Endothelial cell of umbilical vein (primary cell): ENCODE measurements around the gene DPYD.

Experiments
- CTCF ChIP-seq, 2 donors: IDR thresholded peaks; 1 replicate in 1 of 2; 2 replicates in 1 of 2; pipeline ENCODE4 v1.5.1; 2011; ENCODE audit warnings: low read length in 2 of 2, mild to moderate bottlenecking in 2 of 2, moderate library complexity in 2 of 2, control low read depth in 1 of 2, inconsistent platforms in 1 of 2, low read depth in 1 of 2; ENCODE audit not compliant: insufficient read depth in 1 of 2; ENCODE audit errors: extremely low read depth in 1 of 2
- JUN ChIP-seq: IDR thresholded peaks from 2 replicates; pipeline ENCODE4 v1.6.1; 2011; ENCODE audit warnings: borderline replicate concordance, low read depth; ENCODE audit not compliant: insufficient read length, insufficient read depth
- POLR2A ChIP-seq: IDR thresholded peaks from 2 replicates; pipeline ENCODE4 v1.6.1; 2012; ENCODE audit warnings: low read depth, mild to moderate bottlenecking, control low read depth, low read length
- POLR2AphosphoS5 ChIP-seq: IDR thresholded peaks from 2 replicates; pipeline ENCODE4 v1.6.1; 2012; ENCODE audit warnings: low read depth, mild to moderate bottlenecking, control low read depth, low read length, moderate library complexity; ENCODE audit not compliant: insufficient read depth

- TF ChIP-seq POLR2A = no peak
- peak; percentile 19 to 47 for TF ChIP-seq CTCF (IDR thresholded peaks at IDR 0.05; ENCODE audit: extremely low read depth in 1 of 2, insufficient read depth in 1 of 2, low read depth in 1 of 2, low read length in 2 of 2)
- no peak for TF ChIP-seq POLR2AphosphoS5
- TF ChIP-seq JUN = no peak
These were observed 870.3 kb downstream of the DPYD start for GRCh38 chr1:97050506-97050905.
